ENCODE data around the gene MOAP1.
A peak's percentile ranks its signal among the peaks of the same experiment; 100 is the strongest.
"Not testable (repeated sequence)": the region's sequence is repeated elsewhere in the genome, so short reads cannot be mapped to it uniquely, and the experiment has no call there.

MOAP1 gene

DNA sequence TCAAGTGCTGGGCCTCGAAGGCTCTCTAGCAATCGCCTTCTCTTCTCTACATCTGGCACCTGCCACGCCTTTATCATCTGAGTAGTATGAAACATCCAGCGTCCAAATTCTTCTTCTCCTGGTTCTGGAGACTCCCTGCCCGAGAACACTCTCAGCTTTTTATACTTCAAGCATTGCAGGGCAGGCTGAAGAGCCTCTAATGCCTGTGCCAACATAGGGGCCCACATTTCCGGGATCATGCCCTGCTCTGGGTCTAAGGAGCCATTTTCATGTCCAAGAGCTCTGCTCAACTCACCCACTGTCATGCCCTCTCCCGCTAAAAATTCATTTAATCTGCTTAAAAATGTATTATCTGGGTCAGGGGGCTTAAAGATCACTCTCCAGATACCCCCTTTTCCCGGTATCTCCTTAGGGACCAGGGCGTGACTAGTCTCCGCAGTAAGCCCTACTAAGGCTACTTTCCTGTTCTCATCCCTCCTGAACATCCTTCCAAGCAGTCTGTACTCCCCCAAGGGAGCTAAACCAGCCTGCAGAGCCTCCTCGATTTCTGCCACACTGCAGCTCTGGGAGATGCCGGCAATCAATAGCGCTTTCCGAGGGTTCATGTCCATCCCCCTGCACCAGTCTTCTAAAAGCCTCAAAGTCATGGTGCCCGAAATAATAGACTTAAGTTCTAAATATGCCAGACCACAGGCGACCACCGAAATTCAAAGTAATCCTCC lies 940 bp downstream of the MOAP1 start:
- DNase-seq, result peak; percentile 39

DNA sequence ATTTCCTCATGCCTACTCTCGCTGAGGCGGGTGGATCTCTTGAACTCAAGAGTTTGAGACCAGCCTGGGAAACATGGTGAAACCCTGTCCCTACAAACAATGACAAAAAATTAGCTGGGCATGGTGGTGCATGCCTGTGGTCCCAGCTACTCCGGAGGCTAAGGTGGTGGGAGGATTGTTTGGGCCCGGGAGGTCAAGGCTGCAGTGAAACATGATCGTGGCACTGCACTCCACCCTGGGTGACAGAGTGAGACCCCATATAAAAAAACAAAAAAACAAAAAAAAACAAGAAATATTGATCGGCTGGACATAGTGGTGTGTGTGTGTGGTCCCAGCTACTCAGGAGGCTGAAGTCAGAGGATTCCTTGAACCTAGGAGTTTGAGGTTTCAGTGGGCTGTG lies 9.2 kb downstream of the MOAP1 start:
- DNase-seq, result no peak

- not testable (repeated sequence) for DNase-seq
Measured at GRCh38 chr14:93174731-93175130, 10.0 kb downstream of the MOAP1 start.

DNA sequence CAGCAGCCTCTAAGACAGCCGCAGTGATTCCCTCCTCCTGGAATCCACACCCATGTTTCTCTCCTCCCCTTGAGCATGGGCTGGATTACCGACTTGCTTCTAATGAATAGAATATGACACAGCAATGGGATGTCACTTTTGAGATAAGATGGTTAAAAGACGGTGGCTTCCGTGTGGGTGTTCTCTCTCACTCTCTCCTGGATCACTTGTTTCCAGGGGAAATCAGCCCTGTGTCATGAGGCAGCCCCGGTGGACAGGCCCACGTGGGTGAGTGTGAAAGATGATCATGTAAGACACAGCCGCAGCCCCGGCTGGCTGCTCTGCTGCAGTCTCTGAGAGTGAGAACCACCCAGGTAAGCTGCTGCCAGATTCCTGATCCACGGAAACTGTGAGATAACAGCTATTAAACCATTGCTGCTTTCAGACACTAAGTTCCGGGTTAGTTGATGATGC lies 10.7 kb downstream of the MOAP1 start:
- DNase-seq, result no peak

- no peak for DNase-seq
Measured at GRCh38 chr14:93171376-93171775, 13.3 kb downstream of the MOAP1 start.

DNA sequence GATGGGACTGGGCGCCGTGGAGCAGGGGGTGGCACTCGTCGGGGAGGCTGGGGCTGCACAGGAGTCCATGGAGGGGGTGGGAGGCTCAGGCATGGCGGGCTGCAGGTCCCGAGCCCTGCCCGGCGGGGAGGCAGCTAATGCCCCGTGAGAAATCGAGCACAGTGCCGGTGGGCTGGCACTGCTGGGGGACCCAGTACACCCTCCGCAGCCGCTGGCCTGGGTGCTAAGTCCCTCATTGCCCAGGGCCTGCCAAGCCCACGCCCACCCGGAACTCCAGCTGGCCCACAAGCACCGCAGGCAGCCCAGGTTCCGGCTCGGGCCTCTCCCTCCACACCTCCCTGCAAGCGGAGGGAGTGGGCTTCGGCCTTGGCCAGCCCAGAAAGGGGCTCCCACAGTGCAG lies 14.6 kb downstream of the MOAP1 start:
- DNase-seq, result not testable (repeated sequence)

GRCh38 chr14:93169619-93170018 lies 15.1 kb downstream of the MOAP1 start:
- not testable (repeated sequence) for DNase-seq

GRCh38 chr14:93168610-93169009 lies 16.1 kb downstream of the MOAP1 start:
- not testable (repeated sequence) for DNase-seq

DNA sequence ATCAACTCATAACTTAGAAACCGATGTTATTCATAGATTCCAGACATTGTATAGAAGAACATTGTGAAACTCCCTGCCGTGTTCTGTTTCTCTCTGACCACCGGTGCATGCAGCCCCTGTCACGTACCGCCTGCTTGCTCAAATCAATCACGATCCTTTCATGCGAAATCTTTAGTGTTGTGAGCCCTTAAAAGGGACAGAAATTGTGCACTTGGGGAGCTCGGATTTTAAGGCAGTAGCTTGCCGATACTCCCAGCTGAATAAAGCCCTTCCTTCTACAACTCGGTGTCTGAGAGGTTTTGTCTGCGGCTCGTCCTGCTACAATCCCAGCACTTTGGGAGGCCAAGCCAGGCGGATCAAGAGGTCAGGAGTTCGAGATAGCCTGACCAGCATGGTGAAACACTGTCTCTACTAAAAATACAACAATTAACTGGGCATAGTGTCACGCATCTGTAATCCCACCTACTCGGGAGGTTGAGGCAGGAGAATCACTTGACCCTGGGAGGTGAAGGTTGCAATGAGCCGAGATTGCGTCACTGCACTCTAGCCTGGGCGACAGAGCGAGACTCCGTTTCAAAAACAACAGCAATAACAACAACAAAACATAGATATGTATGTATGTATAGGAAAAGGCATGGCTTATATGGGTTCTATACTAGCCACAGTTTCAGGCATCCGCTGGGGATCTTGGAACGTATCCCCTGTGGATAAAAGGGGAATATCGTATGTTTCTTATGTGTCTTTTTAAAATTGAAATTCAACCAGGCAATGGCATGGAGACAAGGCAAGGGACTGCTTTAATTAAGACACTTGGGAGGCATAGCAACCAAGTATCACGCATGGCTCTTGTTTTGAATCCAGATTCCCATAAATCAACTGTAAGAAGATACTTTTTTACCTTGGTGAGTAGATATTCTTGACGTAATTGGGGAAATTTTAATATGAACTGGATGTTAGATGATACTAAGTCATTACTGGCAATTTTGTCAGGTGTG lies 19.1 kb downstream of the MOAP1 start:
- not testable (repeated sequence) for DNase-seq

GRCh38 chr14:93163564-93163963 lies 21.1 kb downstream of the MOAP1 start:
- DNase-seq, result no peak

DNA sequence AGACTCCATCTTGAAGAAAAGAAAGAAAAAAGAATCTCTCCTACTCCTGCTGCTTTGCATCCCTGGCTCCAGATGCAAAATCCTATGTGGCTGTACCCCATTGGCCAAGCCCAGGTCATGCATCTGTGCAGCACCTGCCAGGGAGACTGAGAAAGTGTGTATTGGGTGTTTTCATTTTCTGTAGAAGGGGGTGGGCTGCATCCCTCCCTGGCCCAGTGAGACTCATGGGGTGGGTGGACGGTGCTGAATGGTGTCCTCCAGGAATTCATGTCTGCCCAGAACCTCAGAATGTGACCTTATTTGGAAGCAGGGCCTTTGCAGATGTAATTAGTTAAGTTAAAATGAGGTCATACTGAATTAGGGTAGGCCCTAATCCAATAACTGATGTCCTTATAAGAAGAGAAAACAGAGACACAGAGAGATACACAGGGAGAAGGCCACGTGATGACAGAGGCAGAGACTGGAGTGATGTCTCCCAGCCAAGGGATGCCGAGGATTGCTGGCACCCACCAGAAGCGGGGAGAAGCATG lies 23.2 kb downstream of the MOAP1 start:
- DNase-seq, result no peak

DNA sequence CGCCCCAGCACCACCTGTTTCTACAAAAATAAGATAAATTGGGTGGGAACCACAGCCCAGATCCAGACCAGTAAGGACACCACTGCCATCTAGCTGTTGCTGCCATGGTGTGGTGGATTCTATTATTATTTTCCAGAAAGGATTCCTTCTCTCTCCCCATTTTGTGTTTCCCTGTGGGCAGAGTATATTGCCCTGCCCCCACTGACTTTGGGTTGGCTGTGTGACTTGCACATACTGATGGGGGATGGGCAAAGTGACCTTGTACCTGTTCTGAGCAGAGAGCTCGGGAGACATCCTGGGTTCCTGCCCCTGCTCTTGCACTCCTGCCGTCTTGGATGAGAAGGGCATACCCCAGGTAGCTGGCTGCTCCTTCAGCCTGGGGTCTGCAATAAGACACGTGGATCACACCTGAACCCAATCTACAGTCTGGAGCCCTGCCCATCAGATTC lies 24.3 kb downstream of the MOAP1 start:
- peak; percentile 66 for DNase-seq

GRCh38 chr14:93159625-93160352 lies 24.9 kb downstream of the MOAP1 start:
- DNase-seq, result peak; percentile 47

- not testable (repeated sequence) for DNase-seq
Measured at GRCh38 chr14:93158349-93158748, 26.3 kb downstream of the MOAP1 start.

- DNase-seq, result no peak
Measured at GRCh38 chr14:93156693-93157369, 27.9 kb downstream of the MOAP1 start.

DNA sequence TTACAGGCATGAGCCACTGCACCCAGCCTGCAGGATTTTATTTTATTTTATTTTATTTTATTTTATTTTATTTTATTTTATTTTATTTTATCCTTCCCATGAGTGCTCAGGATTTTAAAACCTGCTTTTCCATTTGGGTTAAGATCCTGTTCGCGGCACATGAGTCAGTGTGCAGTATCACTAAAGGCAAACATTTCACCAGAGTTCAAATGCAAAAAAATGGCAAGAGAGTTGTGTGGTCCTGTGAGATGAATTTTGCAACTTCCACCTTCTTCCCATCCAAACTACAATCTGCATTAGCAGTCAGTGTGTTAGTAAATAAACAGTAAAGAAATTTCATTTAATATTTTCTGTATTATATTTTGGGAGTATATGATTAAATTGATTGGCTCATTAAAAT lies 29.0 kb downstream of the MOAP1 start:
- no peak for DNase-seq

DNA sequence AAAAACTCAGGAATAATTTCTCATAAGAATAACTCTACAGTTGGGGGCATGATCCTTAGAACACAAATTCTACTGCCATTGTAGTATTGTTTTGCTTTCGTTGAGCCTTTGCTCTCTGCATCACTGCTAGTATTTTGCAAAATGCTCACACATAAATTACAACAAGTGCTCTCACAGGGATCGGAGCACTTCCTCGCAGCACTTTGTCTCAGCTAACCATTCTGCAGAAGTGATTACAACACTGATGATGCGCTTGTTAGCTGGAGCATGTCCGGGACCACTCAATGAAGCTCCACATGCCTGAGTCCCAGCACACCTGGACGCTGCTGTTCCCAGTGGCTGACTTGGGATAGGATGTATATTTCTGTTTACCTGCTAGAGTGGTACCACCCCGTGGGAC lies 31.6 kb downstream of the MOAP1 start:
- DNase-seq, result no peak

DNA sequence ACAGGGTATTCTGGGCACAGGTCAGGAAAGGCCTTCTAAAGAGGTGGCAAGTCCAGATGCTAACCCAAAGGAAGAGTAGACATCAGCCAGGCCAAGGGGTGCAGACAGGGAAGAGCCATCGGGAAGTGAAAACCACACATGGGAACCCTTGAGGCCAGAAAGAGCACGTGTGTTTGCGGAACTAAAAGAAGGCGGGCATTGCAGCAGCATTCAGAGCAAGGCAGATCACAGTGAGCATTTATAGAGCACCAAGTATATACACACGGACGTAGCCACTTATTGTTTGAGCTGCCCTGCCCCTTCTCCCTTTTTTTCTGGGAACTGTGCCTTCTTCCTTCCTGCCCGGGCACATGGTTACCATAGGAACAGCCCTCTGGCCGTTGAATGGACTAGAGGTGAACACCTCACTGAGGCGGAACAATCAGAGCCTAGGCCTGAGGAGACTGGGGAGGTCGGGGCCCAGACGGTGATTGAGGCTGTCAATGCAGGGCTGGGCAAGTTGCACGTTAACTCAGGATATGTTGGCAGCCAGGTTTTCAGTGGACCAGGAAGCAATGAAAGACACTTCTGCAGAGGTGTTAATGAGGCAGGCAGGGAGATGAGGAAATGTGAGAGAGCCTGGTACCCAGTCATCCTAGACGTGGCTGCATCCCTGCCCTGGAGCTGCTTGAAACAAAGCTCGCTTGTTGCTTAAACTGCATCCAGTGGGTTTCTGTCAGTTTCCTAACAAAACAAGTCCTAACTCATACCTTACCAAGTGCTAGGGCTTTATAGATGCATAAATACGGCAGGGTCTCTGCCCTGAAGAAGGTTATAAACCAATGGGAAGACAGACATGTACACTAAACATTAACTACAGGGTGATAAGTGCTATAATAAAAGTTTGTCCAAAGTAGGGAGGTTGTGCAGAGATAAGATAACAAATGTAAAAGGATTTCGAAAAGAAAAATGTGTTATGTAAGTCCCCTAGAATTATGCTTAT lies 34.2 kb downstream of the MOAP1 start:
- DNase-seq, result peak; percentile 91

GRCh38 chr14:93148979-93149378 lies 35.7 kb downstream of the MOAP1 start:
- no peak for DNase-seq

DNA sequence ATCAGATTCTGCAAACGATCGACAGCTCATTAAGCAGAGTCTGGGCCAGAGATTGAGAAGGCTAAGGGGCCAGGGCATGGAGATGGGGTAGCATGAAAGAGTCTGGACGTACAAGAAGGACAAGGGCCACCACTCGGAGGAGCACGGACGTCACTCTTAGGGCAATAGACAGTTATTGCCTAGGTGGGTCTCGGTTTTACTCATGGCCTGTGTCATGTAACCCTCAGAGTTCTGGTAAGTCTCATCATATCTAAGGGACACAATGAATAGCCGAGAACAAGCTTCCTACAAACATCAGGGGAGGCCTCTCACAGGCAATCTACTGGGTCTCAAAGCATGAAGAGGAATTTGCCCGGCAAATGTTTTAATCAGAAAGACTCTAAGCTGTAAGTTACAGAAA lies 38.6 kb downstream of the MOAP1 start:
- DNase-seq, result no peak

All from DMS53 (cell line).